GM18517 (cell line): Measurements from ENCODE around the gene ENO1.
"Not testable (repeated sequence)": the region's sequence is repeated elsewhere in the genome, so short reads cannot be mapped to it uniquely, and the experiment has no call there.

Experiments used
- ATAC-seq: cut with Tn5 transposase; IDR thresholded peaks from one replicate; pipeline ENCODE4 v1.9.1; 2021; ENCODE audit warnings: mild to moderate bottlenecking, moderate library complexity; ENCODE audit not compliant: unreplicated experiment

Gene ENO1

DNA sequence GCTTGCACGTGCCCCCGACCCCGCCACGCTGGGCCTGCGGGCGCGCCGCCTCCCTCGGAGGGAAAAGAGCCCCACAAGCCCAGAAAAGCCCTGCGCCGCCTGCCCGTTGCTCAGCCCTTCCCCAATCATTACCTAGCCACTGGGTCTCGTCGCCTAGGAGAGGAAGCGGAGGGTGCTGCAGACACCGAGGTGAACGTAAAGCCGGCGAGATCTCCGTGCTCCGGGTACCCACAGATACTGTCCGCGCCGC lies at the start of gene ENO1:
Gene ENO1, minus strand, starts transcription at position 239 of the 250 bp plus-strand sequence. CDS start 3,778 bp downstream, outside the sequence.
- ATAC-seq: no peak

DNA sequence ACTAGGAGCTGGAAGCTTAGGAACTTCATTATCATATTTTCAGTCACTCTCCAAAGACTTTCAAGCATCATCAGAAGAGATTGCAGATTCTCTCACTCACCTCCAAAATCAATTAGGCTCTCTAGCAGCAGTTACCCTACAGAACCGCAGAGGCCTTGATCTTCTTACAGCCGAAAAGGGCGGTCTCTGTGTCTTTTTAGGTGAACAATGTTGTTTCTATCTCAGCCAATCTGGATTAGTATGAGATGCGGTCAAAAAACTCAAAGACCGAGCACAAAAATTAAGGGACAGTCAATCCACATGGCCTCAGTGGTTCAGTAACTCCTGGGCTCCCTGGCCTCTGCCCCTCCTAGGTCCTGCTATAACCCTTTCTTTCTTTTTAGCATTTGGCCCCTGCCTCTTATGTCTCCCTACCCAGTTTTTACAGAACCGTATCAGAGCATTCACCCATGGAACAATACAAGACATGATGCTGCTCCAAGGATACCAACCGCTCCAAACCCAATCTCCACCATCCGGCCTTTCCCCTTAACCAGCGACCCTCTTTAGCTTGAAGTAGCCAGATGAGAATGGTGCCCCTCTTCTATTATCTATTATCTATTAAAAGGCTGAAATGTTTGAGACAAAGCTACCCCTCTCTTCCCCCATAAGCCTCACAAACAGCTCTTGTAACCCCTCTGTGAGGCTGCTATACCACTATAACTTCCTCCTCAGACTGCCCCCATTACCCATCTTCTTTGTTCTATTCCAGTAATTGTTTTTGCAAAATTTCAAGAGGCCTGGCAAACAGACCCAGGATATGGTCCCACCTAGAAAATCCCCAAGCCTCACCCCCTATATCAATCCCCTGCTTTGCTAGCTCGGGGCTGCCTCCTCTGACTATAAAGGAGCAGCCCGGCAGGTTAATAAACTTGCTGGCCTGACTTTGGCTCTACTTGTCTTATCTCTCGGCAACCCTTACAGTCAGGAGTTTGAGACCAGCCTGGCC lies 48.5 kb upstream of the ENO1 start:
- ATAC-seq: no peak

DNA sequence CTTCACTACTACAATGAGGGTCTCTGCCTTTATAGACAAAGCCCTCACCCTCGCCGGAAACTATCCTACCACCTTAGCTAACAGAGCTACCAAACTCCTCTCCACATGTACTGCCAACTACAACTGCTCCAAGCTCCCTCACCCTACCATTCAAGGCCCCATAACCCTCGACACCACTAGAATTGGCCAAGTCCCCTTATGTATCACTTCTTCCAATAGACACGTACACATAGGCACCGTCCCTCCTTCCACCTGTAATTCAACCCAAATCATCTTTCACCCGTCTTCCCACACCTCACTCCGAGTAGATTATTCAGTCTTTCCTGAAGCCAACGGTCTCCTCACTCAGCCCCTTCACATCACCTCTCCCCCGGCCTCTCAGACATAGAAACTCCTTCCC lies 47.5 kb upstream of the ENO1 start:
- no peak for ATAC-seq

GRCh38 chr1:8925406-8925805 lies 46.9 kb upstream of the ENO1 start:
- no peak for ATAC-seq

GRCh38 chr1:8922962-8923361 lies 44.5 kb upstream of the ENO1 start:
- no peak for ATAC-seq

DNA sequence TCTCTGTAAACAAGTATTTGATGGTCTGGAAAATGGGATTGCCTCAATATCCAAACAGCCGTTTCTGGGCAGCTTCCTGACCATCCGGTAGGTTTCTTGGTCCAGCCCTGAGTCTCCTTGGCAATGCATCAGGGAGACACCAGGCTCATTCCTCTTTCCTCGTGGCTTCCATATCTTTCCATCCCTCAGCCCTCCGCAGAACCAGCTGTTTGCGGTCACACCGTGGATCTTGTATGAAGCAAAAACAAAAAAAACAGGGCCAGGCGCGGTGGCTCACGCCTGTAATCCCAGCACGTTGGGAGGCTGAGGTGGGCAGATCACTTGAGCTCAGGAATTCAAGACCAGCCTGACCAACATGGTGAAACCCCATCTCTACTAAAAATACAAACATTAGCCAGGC lies 39.0 kb upstream of the ENO1 start:
- not testable (repeated sequence) for ATAC-seq

DNA sequence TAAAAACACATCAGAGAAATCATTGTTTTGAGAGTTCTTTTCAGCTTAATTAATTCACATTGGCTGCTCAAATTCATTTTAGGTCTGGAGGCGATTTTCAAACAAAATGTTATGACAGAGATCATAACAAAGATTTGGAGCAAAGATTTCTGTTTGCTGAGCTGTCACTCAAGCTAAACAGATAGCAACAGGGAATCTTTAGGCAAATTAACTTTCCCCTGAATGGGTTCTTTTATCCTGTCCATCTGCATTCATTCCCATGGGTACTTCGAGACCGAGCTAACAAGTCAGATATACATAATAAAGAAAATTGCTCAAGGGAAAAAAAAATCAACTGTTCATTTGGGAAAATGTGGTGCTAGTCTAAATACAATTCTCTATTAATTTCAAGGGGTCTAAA lies 37.0 kb upstream of the ENO1 start:
- ATAC-seq: no peak

DNA sequence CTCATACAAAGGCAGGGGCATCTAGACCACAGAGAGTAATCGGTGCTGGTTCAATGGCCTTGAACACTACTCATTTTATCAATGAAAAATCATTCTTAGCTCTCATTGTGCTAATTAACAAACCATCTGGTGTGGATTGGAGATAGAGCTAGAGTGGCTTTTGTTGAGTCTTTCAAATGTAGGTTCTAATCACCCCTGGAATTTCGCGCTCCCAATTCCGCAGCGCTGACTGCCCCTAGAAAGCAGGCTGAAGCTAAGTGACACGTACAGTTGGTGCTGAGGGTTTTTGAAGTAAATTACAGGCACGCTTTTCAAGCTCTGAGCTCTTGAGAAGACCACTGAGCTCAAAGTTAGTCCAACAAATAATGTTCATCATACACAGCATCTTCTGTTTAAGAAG lies 36.0 kb upstream of the ENO1 start:
- ATAC-seq: no peak

- ATAC-seq: no peak
Observed at GRCh38 chr1:8913457-8913856, 35.0 kb upstream of the ENO1 start.

DNA sequence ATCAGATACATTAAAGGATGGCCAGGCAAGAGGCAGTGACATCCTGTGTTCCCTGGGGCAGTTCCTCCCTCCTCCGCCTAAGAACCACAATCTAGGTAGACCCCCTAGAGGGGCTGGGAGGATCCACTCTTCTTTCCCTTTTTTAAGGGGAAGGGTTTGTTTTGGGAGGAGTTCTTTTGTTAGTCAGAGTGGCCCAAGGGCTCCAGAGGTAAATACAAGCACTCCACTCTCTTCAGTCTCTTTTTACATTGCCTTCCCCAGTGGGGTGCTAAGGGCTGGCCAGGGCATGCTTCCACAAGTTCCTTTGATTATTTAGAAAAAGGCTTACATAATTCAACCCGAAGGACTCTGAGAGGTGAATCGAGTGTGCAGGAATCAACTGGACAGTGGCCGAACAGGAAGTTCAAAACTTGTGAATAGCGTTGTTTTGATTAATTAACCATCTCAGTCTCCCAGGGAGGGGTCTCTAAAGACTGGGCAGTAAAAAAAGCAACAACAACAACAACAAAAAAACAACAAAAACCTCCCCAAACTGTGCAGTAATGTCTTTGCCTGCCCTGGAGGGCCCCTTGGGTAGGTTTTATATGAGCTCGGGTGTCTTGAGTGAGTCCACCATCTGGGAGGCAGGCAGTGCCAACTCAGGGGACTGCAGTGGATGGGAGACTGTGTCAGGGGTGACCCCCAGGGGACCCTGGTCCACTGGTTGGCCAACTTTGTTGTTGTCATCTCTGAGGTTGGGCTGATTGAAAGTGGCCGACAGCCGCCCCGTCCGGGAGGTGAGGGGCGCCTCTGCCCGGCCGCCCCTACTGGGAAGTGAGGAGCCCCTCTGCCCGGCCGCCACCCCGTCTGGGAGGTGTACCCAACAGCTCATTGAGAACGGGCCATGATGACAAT lies 33.2 kb upstream of the ENO1 start:
- no peak for ATAC-seq

DNA sequence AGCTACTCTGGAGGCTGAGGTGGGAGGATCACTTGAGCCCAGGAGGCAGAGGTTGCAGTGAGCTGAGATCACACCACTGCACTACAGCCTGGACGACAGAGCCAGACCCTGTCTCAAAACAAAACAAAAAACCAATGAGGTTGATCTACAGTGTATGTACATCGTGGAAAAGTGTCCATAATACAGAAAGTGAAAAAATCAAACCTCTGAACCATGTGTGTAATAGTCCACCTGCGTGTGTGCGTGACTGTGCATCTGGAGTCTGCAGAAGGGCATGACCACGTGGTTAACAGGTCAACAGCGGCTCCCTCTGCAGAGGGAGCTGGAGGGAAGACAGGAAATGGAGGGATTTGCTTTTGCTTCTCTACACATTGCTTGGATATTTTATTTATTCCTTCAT lies 32.4 kb upstream of the ENO1 start:
- ATAC-seq: no peak

GRCh38 chr1:8910331-8910730 lies 31.8 kb upstream of the ENO1 start:
- no peak for ATAC-seq

DNA sequence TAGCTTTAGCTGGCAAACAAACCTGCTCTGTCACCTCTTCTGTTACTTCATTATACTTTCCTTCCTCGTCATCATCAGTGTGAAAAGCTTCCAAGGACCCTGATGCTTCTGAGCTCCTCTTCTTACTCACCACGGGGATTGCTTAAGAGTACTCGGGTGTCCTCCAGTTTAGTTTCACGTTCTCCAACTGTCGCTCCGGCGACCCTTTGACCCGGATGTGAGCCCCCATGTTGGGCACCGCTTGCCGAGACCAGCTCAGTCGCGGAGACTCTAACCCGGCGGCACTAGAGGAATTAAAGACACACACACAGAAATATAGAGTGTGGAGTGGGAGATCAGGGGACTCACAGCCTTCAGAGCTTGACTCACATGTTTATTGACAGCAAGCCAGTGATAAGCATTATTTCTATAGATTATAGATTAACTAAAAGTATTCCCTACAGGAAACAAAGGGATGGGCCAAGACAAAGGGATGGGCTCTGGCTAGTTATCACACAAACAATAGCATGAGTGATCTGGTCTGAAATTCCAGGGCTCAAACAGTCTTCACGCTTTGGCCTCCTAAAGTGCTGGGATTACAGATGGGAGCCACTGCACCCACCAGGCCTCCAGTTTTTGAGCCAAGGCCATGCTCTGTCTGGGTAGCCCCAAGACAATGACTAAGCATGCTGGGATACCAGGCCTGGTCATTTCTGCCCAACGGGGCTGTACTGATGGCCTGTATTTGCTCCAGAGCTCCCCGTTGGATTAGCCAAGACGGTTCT lies 30.1 kb upstream of the ENO1 start:
- ATAC-seq: no peak

GRCh38 chr1:8905582-8906191 lies 27.2 kb upstream of the ENO1 start:
- no peak for ATAC-seq

DNA sequence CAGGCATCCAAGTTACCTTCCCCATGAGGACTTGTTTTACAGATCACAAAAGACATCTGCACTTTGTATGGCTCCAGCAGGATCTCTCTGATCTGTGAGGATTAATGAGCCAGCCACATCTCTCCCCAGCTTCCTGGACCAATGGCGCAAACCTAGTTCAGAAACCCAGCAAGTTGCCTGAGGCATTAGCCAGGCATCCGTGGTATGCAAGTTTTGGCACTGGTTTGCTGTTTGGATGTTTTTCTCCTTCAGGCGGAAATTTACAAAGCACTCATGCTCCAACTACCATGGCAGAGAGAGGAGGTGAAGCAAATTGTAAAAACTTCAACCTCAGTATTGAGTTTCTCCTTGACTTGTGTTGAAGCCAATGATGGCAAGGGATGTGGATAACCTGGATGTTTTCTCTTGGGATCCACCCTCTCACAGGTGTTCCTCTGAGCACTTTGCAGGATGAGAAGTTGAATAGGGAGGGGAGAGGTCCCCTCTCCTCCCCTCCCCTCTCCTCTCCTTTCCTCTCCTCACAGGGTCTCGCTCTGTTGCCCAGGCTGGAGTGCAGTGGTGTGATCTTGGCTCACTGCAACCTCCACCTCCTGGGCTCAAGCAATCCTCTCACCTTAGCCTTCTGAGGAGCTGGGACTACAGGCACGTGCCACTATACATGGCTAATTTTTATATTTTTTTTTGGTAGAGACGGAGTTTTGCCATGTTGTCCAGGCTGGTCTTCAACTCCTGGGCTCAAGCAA lies 25.6 kb upstream of the ENO1 start:
- no peak for ATAC-seq

DNA sequence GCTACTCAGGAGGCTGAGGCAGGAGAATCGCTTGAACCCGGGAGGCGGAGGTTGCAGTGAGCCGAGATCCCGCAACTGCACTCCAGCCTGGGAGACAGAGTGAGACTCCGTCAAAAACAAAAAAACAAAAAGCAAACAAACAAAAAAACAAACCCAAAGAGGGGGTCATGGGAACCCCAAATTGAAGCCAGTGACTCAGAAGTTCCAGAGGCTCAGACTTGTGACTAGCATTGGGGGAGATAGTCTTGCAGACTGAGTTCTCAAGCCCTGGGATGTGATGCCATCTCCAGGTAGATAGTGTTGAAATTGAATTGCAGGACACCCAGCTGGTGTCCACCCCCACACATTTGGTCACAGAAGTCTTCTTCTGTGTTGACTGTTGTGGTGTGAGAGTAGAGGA lies 24.9 kb upstream of the ENO1 start:
- ATAC-seq: no peak

- ATAC-seq: no peak
Observed at GRCh38 chr1:8902765-8903164, 24.3 kb upstream of the ENO1 start.

DNA sequence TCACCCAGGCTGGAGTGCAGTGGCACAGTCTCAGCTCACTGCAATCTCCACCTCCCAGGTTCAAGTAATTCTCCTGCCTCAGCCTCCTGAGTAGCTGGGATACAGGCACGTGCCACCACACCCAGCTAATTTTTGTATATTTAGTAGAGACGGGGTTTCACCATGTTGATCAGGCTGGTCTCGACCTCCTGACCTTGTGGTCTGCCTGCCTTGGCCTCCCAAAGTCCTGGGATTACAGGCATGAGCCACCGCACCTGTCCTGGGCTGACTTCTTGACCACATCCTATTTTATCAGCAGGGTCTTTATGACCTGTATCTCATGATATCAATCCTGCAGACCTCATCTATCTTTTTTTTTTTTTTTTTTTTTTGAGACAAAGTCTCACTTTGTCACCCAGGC lies 22.2 kb upstream of the ENO1 start:
- not testable (repeated sequence) for ATAC-seq

DNA sequence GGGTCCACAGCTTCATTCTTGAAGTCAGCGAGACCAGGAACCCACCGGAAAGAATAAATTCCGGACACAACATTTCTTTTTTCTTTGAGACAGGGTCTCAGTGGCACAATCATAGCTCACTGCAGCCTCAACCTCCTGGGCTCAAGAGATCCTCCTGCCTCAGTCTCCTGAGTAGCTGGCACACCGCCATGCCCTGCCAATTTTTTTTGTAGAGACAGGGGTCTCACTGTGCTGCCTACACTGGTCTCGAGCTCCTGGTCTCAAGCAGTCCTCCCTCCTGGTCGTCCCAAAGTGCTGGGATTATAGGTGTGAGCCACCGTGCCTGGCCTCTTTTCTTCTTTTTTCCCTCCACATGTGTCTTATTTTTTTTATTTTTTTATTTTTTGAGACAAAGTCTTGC lies 20.6 kb upstream of the ENO1 start:
- ATAC-seq: no peak

DNA sequence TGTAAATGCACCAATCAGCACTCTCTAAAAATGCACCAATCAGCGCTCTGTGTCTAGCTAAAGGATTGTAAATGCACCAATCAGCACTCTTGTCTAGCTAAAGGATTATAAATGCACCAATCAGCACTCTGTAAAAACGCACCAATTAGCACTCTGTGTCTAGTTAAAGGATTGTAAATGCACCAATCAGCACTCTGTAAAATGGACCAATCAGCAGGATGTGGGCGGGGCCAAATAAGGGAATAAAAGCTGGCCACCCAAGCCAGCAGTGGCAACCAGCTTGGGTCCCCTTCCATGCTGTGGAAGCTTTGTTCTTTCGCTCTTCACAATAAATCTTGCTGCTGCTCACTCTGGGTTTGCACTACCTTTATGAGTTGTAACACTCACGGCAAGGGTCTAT lies 19.9 kb upstream of the ENO1 start:
- not testable (repeated sequence) for ATAC-seq
